T-helper 1 cell treated with Interleukin-12 subunit alpha and Interleukin-12 subunit beta and Interleukin-4 antibody, amounts not matched to agents 30 ng/mL and 1 ng/mL, for 36 hours (primary cell): Measurements from ENCODE around the gene SPDYE4. TPM values are rescaled to one million over a fixed set of nuclear protein-coding genes. Genes with fewer than 3 reads are reported as not detected.

ENCODE experiments used
- intact Hi-C: fragments of 100-400 bp; cut with micrococcal nuclease; formaldehyde crosslinking; loops from one replicate; pipeline ENCODE4 v1.15.1; 2024
- total RNA-seq: library from RNA; stranded (reverse); gene quantifications from 2 replicates; pipeline ENCODE4 v1.2.3, GENCODE V29; 2022

Gene SPDYE4
- total RNA-seq, 1 donor from 2014 or later, result 0.22 TPM

DNA sequence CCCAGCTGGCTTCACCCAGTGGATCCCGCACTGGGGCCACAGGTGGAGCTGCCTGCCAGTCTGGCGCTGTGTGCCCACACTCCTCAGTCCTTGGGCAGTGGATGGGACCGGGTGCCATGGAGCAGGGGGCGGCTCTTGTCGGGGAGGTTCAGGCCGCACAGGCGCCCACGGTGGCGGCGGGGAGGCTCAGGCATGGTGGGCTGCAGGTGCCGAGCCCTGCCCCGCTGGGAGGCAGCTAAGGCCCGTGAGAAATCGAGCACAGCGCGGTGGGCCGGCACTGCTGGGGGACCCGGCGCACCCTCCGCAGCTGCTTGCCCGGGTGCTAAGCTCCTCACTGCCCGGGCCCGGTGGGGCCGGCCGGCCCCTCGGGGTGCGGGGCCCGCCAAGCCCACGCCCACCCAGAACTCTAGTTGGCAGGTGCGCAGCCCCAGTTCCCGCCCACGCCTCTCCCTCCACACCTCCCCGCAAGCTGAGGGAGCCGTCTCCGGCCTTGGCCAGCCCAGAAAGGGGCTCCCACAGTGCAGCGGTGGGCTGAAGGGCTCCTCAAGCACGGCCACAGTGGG is 40.3 kb downstream of the SPDYE4 start:
- intact Hi-C loops, result no loop called here

GRCh38 chr17:8713878-8714277 is 44.5 kb downstream of the SPDYE4 start:
- intact Hi-C loops, result no loop called here

GRCh38 chr17:8713315-8713714 is 45.0 kb downstream of the SPDYE4 start:
- intact Hi-C loops, result no loop called here

DNA sequence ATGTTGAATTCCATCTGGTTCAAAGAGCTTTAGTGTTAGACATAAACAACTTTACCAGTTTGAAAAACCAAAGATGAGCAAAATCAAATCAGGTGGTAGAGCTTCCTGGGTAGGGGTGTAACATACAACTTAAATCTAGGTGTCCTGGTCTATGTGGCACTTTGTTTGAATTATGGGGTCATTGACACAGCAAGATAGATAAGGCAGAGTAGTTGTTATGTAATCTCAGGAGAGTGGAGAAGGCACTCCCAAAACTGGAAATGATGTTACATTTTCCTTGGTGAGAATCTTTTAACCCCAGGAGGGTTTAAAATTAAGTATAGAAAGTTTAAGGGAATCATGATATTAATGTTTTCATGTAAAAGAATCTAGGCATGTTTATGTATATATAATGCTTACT is 45.6 kb downstream of the SPDYE4 start:
- intact Hi-C loops, result no loop called here

GRCh38 chr17:8711291-8711690 is 47.1 kb downstream of the SPDYE4 start:
- intact Hi-C loops, result no loop called here

GRCh38 chr17:8710813-8711212 is 47.5 kb downstream of the SPDYE4 start:
- intact Hi-C loops, result no loop called here

GRCh38 chr17:8709006-8709405 is 49.3 kb downstream of the SPDYE4 start:
- intact Hi-C loops, result no loop called here

- intact Hi-C loops, result no loop called here
Measured at GRCh38 chr17:8708025-8708461, 50.3 kb downstream of the SPDYE4 start.

- intact Hi-C loops, result no loop called here
Measured at GRCh38 chr17:8707332-8708024, 50.9 kb downstream of the SPDYE4 start.

- intact Hi-C loops, result no loop called here
Measured at GRCh38 chr17:8706431-8706830, 51.9 kb downstream of the SPDYE4 start.

GRCh38 chr17:8705427-8705826 is 52.9 kb downstream of the SPDYE4 start:
- intact Hi-C loops, result no loop called here

DNA sequence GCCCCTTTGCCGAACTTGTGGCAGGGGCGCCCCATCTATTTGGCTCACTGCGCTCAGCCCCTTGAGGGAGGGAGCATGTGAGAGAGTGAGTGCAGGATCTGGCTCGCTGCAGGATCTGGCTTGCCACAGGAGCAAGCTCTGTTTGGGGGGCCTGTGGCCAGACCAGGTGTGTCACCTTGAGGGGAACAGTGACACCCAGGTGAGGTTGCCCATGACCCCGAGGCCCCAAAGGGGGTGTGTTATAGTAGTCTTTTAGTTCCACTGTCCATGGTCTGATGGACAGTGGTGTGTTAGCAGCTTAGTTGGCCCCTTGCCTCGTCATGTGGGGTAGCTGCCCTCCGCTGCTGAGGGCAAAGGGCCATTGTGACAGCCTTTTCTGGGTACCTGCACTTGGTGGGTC is 55.3 kb downstream of the SPDYE4 start:
- intact Hi-C loops, result no loop called here

DNA sequence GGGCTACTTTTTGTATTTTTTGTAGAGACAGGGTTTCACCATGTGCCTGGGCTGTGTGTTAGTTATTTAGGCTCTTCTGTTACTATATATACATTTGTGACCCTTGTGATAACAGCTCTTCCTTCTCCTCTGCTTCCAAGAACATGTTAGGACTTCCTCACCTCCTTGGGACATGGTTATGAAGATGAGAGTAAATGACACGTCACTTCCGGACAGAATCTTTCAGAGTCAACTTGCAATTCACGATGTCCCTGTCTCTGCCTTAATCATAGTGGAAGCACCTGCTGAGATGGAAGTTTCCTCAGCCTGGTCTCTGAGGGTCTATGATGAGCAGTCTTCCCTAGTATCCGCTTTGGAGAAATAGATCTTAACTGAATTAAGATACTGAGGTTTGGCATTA is 56.6 kb downstream of the SPDYE4 start:
- intact Hi-C loops, result no loop called here

DNA sequence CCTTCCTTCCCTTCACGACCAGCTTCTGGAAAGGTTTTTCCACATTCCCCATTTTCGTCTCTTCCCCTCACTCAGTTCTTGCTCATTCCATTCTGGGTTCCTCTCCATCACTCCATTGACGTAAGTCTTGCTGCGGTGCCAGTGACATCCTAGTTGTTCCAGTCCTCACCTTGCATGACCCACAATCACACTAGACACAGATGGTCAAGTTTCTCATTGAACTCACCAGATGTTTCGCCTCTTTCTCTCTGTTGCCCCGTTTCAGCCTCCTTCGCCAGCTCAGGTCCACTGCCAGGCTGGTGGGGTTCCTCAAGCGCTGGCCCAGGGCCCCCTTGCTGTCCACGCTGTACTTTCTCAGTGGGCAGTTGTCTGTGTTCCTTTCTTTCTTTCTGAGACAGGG is 57.1 kb downstream of the SPDYE4 start:
- intact Hi-C loops, result no loop called here

Other genes with a start within 250 kb of the SPDYE4 start
- 7.6 and 10.8 TPM in 2 replicates for gene MYH10, start 127.8 kb downstream of the SPDYE4 start, total RNA-seq
- gene CCDC42, start 13.7 kb downstream of the SPDYE4 start, total RNA-seq, result 0.51 and 0.61 TPM in 2 replicates
- gene MFSD6L, start 40.8 kb upstream of the SPDYE4 start, total RNA-seq, result 0.39 and 0.49 TPM in 2 replicates
- gene PIK3R6, start 109.1 kb upstream of the SPDYE4 start, total RNA-seq, result 4.2 and 4.3 TPM in 2 replicates
- 63.5 and 74.1 TPM in 2 replicates for gene PIK3R5, start 207.2 kb upstream of the SPDYE4 start, total RNA-seq